ENCODE data around the gene ADARB1.

ADARB1 gene

DNA sequence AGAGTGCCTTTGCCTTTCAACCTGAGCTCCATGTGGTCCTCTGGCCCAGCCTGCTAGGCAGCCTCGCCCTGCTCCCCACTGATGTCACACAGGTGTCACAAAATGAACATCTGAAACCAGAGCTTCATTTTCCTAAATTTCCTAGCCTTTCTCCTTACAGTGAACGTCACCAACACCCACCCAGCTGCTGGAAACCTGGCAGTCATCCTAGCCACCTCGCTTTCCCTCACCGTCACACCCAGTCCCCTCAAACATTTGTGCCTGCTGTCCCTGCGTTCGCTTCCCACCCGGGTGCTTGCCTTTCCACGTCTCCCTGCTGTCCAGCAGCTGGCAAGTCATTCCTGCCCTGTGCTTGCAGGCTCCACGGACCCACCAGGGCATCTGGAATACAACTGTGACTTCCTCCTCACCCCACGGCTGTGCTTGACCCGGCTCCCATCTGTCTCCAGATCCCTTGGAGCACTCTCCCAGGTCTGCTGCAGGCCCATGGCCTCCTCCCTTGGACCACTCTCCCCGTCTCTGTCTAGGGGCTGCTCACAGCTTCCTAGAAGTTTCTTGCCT lies 23.5 kb downstream of the ADARB1 start:
- no peak for DNase-seq

DNA sequence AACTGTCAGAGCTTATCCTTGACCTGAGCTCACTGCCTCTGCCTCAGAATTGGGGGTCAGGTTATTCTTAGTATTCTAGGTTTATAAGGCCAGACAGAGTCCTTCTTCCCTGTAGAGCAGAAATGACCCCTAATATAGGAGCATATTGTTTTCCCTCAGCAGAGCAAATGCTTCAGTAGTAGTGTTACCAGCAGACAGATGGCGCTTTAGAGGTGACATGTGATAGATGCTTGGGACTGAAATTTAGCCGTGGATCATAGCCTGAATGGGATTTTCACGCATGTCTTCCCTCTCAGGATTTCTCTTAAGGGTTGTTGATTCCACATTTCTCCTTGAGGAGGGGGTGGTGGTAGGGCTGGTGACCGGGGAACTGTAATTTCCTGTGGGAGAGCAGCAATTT lies 24.5 kb downstream of the ADARB1 start:
- DNase-seq: no peak

DNA sequence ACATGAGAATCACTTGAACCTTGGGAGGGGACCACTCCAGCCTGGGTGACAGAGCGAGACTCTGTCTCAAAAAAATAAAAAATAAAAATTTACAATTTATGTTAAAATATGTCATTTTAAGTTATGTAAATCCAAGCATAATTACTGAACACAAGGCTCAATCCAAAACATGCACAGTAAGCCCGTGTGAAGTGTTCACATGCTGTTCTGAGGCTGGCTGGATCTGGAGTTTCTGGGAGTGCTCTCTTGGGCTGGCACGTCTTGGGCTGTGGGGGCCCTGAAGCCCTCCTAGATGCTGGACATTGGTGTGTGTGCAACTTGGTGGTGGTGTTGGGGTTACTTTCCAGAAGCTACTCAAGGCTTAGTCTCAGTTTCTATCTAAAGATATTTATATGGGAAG lies 25.2 kb downstream of the ADARB1 start:
- no peak for DNase-seq

DNA sequence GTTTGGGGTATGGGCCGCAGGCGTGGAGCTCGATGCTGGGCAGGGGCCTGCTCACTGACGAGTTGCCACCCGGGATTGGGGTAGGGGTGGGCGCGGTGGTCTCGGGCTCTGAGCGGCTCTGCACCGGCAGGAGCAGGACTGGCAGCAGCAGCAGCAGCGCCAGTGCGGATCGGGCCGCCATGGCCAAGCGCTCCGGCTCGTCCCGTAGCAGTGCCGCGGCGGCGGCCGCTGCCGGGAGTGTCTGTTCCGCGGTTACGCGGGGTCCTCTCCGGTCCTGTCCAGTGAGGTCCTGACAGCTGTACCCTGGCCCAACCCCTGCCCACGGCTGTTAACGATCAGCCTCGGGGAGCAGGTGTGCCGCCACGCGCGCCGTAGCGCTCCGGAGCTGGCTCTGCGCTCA lies 26.5 kb downstream of the ADARB1 start:
- no peak for DNase-seq

DNA sequence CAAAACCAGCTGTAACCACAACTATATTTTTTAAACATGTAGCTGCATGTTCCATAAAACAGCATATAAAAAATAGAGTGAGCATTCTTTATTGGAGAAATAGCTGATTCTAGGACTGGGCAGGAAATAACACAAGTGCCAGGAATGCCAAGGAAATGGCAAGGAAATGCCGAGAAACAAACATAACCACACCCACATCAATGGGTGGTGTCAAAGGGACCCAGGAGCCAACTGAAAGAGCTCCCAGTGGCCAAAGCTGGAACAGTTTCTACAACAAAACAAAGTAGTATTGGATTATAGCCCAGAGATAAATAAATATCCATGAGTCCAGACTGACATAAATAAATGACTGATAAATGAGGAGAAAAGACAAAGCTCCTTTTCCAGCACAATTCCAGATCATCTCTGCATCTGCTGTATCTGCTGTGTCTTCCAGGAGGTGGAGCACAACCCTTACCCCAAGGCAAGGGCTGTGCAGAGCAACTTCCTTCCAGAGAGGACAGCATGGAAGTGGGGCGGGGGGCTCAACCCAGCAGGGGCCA lies 28.1 kb downstream of the ADARB1 start:
- no peak for DNase-seq

DNA sequence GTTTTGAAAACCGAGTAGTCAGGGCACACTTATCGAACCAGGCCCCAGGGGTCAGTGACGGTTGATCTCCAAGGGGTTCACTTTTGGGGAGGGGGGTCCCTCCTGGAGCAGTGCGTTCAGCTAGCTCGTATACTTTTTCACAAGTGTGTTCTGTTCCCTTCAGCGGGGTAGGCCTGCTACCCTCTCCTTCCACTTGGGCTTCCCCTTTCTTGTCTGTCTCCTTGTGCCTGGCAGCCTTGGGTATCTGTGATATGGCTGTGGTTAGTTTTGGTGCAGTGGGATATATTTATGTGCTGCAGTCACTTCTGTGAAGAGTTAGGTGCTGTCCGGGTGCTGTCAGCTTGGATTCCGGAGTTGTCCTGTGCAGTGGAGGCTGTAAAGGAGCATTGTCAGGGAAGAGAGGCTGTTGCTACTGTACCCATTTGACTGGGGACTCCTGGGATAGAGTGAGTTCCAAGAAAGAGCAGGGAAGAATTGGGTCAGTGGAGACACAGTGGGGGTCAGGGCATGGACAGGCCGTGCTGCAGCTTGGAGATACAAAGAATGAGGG lies 29.7 kb downstream of the ADARB1 start:
- no peak for DNase-seq

DNA sequence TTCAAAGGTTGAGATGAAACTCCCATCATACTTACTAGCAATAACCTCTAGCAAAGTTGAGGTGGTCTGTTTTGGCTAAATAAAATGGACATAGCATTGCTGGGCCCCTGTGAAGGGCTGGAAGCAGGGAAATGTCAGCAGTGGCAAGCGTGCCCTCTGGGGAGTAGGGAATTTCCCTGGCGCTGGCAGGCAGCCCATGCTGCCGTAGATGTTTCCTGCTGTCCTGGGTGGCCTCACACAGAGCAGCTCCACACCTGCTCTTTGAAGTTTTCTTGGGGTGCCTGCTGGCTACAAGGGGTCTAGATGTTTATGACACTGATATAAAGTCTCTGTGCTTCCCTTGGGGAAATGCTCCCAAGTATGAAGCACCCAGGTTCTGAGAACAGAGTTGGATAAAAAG lies 30.2 kb downstream of the ADARB1 start:
- peak; percentile 76 for DNase-seq

DNA sequence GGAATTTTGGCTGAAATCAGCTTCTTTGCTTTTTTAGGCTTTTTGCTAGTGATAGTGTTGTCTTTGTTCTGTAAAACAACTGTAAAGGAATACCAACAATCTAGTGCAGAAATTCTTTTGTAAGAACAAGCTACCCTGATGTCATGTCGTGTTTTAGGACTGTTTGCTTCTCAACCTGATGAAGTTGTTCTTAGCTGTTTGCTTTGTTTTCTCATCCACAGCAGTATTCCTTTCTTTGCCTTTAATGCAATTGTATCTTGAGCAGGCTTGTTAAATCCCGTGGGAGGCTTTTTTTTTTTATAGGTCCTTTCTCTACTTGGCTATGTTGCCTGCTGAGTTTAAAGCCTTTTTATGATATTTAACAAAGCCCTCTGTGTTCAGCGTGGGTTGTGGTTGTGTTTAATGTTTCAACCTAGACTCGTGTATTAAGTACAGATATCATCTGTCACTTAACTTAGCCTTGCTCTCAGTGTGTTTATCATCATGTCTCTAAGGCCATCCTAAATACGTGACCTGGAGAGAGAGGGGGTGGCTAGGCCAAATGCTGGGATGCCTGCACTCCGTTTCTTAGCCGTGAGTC lies 31.6 kb downstream of the ADARB1 start:
- no peak for DNase-seq

DNA sequence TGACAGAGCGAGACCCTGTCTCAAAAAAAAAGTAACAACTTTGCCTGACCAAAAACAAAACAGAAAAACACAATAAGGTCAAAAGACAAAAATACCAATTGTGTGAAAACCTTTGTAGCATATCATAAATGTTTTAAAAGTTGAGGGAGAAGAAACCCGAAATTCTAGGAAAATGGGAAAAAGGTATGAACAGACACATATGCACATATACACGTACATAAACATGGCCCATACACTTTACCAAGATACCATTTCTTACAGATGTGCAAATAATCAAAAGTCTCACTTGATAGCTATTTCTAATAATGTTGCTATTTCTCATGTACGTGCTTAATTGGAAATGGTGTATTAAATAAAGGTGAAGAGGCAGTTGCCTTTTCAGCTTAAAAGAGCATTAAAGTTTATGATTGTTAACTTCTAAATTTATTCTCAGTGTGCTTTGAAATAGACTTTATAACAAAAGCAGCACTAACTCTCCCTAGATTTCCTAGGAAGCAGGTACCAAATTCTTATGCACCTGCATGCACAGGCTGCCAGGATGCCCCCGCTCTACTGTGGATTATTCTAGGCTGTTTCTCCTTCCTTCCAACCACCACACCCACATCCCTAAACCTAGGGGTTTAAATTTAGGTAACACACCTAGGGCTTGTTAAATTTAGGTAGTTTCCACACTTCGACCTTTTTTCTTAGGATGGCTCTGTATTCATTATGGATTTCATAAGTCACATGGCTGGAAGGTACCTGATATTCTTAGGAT lies 33.8 kb downstream of the ADARB1 start:
- DNase-seq: no peak

DNA sequence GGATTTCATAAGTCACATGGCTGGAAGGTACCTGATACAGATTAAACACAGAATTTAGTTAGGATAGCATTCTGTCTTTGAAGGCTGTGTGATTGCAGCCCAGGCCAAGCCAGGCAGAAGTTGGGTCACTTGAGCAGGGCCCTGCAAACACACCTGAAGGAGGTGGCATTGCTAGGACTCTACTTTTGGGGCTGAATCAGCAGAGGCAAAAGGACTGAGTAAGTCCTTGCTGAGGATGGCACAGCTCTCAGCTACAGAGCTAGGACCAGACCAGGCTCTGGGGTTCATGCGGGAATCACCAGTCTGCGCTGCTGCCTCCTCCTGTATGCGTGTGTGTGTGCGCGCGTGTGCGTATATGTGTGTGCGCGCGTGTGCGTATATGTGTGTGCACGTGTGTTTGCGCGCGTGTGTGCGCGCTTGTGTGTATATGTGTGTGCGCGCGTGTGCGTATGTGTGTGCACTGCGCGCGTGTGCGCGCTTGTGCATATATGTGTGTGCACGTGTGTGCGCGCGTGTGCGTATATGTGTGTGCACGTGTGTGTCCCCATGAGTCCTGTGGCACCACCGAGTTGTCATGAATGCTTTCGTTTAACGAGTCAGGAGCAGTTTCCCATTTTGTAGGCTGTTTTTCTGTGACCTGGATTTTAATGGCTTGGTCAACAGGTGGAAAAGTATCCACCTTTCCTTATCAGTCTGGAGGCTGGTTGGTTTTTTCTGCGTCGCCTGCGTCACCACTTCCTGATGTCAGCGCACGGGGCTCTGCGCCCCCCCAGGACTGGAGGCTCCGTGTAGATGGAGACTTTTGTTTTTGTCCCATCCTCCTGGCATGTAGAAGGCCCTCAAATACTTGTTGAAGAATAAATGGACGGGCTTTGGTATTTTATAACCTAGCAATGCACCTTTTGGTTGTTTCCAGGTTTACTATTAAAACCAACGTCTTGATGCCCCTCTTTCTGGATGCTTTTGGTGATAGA lies 34.7 kb downstream of the ADARB1 start:
- no peak for DNase-seq

DNA sequence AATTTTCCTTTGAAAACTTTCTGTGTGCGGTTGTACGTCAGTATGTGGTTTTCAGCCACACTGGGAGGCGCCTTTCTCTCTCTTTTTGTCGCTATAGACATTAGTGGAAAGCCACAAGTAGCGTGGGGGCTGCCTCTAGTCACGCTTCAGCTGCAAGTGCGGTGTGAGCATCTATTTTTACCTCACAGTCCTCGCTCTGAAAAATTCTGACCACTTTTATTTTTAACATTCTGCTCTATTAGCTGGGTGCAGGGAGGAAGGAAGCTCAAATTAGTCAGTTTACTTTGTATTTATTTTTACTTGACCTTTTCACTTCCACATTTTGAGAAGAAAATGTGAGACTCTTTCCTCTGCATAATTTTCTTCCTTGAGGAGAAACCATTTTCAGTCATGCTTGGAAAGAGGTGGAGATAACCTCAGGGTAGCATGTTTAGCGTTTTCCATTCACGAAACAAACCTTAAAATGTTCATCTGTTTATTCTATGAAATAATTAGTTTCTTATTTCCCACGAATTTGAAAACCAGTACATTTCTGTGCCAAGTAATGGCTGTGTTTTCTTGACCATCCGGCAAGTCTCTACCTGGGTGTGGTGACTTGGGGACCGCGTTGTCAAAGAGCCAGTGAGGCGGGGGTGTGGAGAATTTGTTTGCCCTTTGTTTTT lies 35.6 kb downstream of the ADARB1 start:
- DNase-seq: peak; percentile 69

DNA sequence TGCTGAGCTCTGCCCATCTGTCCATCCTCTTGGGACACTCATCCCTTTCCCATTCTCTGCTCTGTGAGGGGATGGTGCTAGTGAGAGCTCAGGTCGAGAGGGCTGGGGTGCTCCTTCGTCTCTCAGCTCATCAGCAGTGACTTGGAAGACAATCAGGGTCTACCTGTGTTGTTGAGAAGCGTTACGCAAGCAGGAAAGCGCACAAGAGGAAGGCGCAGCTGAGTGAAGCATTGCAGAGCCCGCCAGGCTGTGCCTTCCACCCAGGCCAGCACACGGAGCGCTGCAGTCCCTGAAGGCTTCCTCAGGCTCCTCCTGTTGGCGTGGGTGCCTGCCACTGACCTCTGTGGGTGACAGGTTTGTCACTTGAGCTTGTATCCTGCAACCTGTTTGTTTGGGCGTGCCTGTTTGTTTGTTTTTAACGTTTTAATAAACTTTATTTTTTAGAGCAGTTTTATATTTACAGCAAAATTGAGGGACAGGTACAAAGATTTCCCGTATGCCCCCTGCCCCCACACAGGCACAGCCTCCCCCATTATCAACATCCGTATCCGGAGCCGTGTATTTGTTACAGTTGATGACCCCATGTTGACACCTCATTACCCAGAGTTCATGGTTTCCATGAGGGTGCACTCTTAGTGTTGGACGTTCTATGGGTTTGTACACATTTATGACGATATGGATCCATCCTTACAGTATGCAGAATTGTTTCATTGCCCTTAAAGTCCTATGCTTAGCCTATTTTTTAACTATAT lies 36.7 kb downstream of the ADARB1 start:
- DNase-seq: no peak

DNA sequence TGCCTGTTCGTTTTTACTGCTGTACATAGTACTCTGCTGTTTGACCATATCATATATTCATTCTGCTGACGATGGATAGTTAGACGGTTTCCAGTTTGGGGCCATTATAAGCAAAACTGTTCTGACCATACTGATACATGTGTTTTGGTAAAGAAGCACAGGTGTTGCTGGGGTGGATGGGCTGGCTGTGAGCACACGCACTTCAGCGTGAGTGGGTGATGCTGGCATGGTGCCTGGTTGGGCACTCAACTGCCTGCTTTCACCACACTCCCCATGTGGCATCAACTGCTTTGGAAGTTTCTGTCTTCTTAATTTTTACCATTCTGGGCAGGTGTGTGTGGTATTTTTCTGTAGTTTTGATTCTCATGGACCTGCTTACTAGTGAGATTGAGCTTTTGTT lies 37.3 kb downstream of the ADARB1 start:
- no peak for DNase-seq

DNA sequence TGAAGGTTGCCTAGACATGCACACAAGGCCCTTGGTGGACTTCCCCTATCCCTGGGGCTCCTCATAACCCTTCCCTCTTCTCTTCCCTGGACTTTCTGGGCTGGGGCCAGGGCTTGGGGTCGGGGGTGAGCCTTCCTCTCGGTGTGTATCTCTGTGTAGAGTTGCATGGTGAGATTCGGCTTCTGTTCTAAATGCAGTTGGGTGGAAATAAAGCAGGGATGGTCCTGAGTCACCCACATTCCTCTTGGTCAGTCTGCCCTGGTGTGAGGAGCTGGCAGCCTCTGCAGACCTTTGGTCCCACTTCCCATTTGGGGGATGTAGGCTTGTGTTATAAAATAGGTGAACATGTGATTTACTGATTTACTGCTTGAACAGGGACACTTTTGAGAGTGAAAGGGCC lies 38.0 kb downstream of the ADARB1 start:
- no peak for DNase-seq

DNA sequence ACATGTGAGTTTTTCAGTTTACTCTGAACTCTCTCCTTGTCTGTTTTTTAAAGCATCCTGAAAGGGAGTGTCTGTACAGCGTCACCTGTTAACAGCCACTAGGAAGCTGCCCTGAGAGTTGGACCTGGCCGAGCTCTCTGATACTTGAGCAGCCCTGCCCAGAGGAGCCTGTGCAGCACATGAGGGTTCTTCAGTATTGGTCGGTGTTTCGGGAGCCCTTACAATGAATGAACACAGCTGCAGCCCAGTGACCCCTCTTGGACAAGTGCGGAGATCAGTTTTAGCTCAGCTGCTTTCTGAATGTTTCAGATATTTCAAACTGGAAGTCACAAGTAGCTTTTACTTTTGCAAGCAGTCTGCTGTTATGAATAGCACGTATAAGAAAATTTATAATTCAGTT lies 39.2 kb downstream of the ADARB1 start:
- DNase-seq: no peak

DNA sequence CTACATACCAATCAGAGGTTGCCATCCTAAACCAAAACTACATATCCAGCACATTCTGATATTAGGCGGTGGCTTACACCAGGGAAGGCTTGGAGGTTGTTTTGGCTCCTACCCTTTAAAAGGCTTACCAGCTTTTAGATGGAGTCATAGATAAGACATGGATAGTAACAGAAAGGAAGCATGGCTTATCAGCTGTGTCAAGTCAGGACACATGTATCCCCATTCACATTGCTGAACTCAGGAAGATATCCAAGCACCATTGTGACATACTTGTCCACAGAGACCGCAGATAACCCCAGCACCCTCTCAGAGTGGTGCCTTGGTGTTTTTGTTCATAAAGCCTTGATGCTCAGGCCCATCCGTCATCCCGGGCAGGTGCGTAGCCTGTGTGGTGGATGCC lies 39.7 kb downstream of the ADARB1 start:
- DNase-seq: no peak

DNA sequence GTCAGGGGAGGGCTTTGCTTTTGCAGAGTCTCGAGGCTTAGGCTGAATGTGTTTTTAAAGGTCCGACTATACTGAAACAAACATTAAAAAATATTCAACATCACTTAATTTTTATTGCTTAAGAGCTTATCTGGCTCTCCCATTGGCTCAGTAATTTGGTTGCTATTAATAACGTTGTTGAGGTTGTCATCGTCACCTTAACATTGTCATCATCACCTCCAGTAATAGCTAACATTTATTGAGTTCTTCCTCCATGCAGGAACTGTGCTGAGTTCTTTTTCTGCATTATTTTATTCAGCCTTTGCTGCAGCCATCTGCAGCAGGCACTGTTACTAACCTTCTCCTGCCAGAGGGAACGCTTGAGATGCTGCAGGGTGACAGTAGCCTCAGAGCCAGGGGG lies 40.1 kb downstream of the ADARB1 start:
- DNase-seq: no peak

DNA sequence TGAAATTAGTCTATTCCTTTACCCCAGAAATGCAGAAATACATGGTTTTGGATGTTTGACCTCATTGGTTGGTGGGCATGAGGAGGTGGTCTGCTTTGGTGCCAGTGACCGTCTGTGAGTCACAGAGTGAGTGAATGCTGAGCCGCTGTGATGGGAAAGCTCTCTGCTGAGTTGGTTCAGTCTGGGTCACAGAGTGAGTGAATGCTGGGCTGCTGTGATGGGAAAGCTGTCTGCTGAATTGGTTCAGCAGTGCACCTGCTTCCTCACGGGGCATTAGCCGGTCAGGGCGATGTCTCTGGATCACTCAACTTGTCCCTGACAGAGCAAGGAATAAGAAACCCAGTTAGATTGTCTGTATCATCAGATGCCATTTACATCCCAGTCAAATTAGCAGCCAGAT lies 40.8 kb downstream of the ADARB1 start:
- DNase-seq: no peak

DNA sequence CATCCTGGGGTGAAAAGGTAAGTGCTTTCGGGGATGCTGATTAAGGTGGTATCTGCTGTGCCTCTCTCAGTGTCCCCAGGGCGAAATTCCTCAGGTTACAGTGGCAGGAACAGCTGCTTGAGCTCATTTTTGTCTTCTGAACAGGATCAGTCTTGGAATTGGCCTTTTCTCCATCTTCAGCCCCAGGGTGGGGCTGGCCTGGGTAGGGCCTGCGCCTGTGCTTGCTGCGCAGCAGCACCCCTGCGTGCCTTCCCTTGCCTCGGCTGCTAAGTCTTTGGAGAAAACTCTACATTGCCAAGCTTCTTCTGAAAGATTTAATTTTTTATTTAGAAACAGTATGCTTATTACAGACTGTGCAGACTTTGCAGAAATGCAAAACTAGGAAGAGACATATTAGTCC lies 41.7 kb downstream of the ADARB1 start:
- no peak for DNase-seq

DNA sequence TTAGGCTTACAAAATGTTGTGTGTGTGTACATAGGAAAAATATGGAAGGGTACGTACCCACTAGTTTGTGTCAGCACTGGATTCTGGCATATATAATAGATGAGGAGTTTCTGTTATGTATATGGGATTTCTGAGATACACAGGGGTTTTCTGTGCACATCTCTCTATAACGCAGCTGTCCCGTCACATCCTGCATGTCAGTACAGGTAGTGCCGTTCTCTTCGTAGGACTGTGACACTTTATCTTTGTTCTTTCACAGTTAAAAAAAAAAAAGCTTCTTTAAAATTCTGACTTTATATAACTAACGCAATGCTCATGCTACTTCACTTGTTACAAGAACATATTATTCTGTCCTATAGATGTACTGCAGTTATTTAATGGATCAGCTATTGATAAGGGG lies 42.9 kb downstream of the ADARB1 start:
- DNase-seq: no peak

DNA sequence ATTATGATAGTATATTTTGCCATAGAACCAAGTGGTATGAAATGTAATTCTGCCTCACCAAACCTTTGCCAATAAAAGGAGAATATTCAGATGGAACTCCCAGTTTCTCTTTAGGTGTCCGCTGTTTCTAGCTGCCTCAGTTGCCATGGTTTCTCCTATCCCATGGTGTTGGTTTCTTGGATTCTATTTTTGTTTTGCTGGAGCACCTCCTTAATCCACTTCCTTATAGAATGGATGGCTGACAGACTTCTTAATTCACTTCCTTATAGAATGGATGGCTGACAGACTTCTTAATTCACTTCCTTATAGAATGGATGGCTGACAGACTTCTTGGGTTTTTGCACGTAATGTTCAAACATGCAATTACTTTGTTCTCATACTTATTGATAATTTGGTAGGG lies 43.7 kb downstream of the ADARB1 start:
- no peak for DNase-seq

DNA sequence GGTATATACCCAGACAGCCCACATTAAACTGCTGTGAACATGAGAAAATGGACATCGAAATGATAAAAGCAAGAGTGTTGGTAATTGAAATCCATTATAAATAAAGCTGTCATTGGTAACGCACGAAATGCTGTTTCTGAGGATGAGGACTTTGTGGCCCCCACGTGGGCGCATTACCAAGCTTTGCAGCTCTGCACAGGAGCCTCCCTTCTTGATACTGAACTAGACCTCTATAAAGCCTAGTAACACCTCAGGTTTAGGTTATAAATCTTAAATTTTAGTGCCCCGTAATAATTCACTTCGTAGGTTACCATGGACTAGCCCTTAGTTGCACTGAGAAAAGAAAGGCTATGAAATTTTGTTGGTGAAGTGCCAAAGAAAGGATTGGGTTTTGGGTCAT lies 45.4 kb downstream of the ADARB1 start:
- DNase-seq: no peak

All from activated effector memory CD4-positive, alpha-beta T cell treated with anti-CD3 and anti-CD28 coated beads, Interleukin-2, amount 50 U/mL, for 16 hours (primary cell).